ENCODE measurements around the gene ITGAV. TPM values are rescaled to one million over a fixed set of nuclear protein-coding genes. Genes with fewer than 3 reads are reported as not detected.

The ITGAV gene
- total RNA-seq, 1 donor from 2014 or later: 251 TPM

DNA sequence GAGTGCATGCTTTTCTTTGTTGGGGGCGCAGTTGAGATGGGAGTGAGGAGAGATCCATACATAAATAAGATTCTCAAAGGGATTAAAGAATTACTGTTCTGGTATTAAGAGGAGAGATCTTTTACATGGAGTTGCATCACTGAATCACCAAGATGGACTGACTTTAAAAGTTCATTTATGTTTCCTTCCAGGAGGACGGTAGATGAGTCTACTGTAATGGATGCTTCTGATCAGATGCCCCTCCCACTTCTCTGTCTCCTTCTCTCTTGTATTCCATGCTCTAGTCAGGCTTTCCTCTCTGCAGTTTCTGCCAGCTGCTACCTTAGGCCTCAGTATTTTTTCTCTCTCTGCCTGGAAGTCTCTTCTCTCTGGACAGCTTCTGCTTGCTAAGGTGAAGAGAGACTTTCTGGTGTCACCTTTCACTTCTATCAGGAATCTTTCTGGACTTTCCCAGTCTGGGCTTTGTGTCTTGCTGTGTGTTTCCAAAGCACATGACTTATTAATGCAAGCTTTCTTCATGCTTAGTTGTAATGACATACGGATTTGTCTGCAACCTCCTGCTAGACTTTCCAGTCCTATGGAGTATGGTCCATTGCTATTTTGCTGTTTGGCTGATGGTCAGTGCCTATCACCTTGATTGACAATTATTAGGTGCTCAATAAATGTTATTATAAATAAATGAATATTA, 127.6 kb downstream of the ITGAV start:
- Histone ChIP-seq H3K36me3 (ENCODE audit: control insufficient read depth, insufficient read depth, low read length) (no peaks in the 10 kb centered on the region), H3K4me3 (ENCODE audit: low read depth, low read length) (no peak overlapping the region), H3K27me3 (ENCODE audit: control insufficient read depth, insufficient read depth, low read length) (no peaks in the 10 kb centered on the region)
- TF ChIP-seq, protein P1, sequence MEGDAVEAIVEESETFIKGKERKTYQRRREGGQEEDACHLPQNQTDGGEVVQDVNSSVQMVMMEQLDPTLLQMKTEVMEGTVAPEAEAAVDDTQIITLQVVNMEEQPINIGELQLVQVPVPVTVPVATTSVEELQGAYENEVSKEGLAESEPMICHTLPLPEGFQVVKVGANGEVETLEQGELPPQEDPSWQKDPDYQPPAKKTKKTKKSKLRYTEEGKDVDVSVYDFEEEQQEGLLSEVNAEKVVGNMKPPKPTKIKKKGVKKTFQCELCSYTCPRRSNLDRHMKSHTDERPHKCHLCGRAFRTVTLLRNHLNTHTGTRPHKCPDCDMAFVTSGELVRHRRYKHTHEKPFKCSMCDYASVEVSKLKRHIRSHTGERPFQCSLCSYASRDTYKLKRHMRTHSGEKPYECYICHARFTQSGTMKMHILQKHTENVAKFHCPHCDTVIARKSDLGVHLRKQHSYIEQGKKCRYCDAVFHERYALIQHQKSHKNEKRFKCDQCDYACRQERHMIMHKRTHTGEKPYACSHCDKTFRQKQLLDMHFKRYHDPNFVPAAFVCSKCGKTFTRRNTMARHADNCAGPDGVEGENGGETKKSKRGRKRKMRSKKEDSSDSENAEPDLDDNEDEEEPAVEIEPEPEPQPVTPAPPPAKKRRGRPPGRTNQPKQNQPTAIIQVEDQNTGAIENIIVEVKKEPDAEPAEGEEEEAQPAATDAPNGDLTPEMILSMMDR (IDR thresholded peaks at IDR 0.05; ENCODE audit: insufficient read depth, low read length, poor library complexity, severe bottlenecking): no peak
- no peak for DNase-seq (ENCODE audit: low read depth)

DNA sequence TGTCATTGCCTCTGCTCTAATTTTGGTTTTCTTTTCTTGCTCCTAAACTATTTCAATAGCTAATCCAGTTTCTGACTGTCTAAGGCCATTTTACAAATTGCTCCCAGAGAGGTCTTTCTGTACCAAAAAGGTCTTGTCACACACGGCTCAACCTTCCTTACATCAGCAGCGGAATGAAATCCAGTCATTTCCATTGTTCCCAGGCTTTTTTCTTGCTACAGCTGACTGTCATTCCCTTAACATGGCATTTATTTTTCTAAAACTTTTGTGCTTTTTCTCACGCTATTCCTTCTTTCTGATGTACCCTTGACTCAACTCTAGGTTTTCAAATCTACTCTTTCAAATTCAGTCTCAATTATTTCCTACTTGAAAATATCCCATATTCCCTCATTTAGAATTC, 128.3 kb downstream of the ITGAV start:
- TF ChIP-seq, protein P1 (IDR thresholded peaks at IDR 0.05; ENCODE audit: insufficient read depth, low read length, poor library complexity, severe bottlenecking): no peak
- no peak for DNase-seq (ENCODE audit: low read depth)
- Histone ChIP-seq H3K27me3 (ENCODE audit: control insufficient read depth, insufficient read depth, low read length) (no peaks in the 10 kb centered on the region), H3K36me3 (ENCODE audit: control insufficient read depth, insufficient read depth, low read length) (no peaks in the 10 kb centered on the region), H3K4me3 (ENCODE audit: low read depth, low read length) (no peak overlapping the region)

DNA sequence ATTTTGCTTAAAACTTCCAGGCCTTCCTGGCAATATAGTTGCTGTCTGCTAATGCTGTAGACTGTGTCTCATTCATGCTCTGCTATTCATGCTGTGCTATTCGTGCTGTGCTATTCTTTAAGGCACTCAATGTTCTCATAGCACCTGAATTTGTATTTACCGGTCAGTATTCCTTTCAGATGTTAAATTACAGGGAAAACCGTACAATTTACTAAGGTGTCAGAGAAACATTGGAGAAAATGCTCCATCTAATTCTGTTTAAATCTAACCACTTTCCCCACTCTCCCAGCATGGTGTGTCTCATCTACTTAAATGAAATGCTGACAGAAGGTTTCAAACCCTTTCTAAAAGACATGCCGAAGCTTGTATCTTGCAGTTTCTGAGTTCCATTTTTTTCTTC, 129.0 kb downstream of the ITGAV start:
- H3K4me3 ChIP-seq (ENCODE audit: low read depth, low read length): no peak overlapping the region

DNA sequence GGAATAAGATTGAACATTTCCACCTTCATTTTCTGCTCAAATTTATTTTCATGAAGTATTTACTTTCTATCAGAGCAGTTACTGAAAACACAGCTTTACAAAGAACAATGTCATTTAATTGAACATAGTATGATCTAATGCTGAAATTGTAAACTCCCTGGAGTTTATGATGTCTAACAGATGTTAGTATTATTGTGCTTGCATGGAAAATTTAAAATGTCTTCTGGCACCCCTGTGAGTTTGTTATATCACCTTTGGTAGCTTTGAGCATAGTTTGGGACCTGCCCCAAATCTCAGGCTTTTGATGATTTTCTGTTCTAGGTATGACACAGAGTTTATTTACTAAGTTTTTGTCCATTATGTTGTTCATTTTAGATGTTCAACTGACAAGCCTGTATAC, 132.1 kb downstream of the ITGAV start:
- TF ChIP-seq, protein P1 (IDR thresholded peaks at IDR 0.05; ENCODE audit: insufficient read depth, low read length, poor library complexity, severe bottlenecking): no peak
- no peaks in the 10 kb centered on the region for H3K27me3 ChIP-seq (ENCODE audit: control insufficient read depth, insufficient read depth, low read length)

More for the DNA sequence above, 129.0 kb downstream of the ITGAV start:
- no peak for DNase-seq (ENCODE audit: low read depth)
- TF ChIP-seq, protein P1 (IDR thresholded peaks at IDR 0.05; ENCODE audit: insufficient read depth, low read length, poor library complexity, severe bottlenecking): no peak
- Histone ChIP-seq H3K27me3 (ENCODE audit: control insufficient read depth, insufficient read depth, low read length) (no peaks in the 10 kb centered on the region), H3K36me3 (ENCODE audit: control insufficient read depth, insufficient read depth, low read length) (no peaks in the 10 kb centered on the region)

DNA sequence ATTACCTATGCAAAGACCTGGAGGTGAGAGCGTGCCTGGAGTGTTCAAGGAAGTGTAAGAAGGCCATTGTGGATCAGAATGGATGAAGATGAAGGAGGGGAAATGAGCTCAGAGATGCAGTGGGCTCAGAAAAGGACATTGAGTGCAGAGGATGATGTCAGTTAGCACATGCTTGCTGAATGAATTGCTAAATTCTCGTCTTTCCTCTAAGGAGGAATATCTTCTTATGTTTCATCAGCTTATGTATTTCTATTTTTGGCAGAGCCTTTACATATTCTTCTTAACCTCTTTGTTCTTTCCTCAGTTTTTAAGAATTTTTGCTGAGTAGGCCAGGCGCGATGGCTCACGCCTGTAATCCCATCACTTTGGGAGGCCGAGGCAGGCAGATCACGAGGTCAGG, 134.9 kb downstream of the ITGAV start:
- Histone ChIP-seq H3K27me3 (ENCODE audit: control insufficient read depth, insufficient read depth, low read length) (no peaks in the 10 kb centered on the region), H3K4me3 (ENCODE audit: low read depth, low read length) (no peak overlapping the region), H3K36me3 (ENCODE audit: control insufficient read depth, insufficient read depth, low read length) (no peaks in the 10 kb centered on the region)
- TF ChIP-seq, protein P1 (IDR thresholded peaks at IDR 0.05; ENCODE audit: insufficient read depth, low read length, poor library complexity, severe bottlenecking): no peak
- DNase-seq (ENCODE audit: low read depth): no peak

More for the DNA sequence above, 132.1 kb downstream of the ITGAV start:
- DNase-seq (ENCODE audit: low read depth): no peak
- no peaks in the 10 kb centered on the region for H3K36me3 ChIP-seq (ENCODE audit: control insufficient read depth, insufficient read depth, low read length)
- H3K4me3 ChIP-seq (ENCODE audit: low read depth, low read length): no peak overlapping the region

DNA sequence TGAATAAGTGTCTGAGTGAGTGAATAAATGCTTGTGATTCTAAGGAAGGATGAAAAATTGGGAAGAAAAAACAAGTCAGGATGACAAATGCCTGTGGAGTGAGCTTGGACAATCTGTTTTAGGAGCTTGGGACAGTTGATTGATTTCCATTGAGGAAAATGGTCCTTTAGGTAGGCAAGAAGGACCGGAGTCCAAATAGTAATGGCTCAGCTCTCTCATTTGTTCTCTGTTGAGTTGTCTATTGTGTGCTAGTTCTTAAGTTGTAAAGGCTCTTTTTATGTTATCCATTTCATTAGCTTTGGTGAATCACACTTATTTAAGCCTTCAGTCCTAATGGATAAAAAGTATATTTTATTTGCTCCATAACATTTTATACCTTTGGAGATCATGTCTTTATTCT, 135.9 kb downstream of the ITGAV start:
- Histone ChIP-seq H3K36me3 (ENCODE audit: control insufficient read depth, insufficient read depth, low read length) (no peaks in the 10 kb centered on the region), H3K4me3 (ENCODE audit: low read depth, low read length) (no peak overlapping the region)
- TF ChIP-seq, protein P1 (IDR thresholded peaks at IDR 0.05; ENCODE audit: insufficient read depth, low read length, poor library complexity, severe bottlenecking): no peak

More for the DNA sequence above, 135.9 kb downstream of the ITGAV start:
- DNase-seq (ENCODE audit: low read depth): no peak
- H3K27me3 ChIP-seq (ENCODE audit: control insufficient read depth, insufficient read depth, low read length): no peaks in the 10 kb centered on the region
